ENCODE data around the gene HNF4A. TPM values are rescaled to one million over a fixed set of nuclear protein-coding genes. Genes with fewer than 3 reads are reported as not detected.

The HNF4A gene
- total and polyA plus RNA-seq, 2 donors (not counting 3 experiments of a cell fraction or from before 2014, with no cell fraction given), result not detected

- H3K9ac ChIP-seq (replicated peaks; ENCODE audit: extremely low read depth, insufficient read depth, low read length), result no peak overlapping the region
- no peak overlapping the region for H3K4me2 ChIP-seq (ENCODE audit: insufficient read depth, low read length)
- TF ChIP-seq CTCF (IDR thresholded peaks at IDR 0.05; ENCODE audit: extremely low read depth in 1 of 2, insufficient read depth in 1 of 2, low read depth in 1 of 2, low read length in 2 of 2), result no peak
- TF ChIP-seq EZH2 (IDR thresholded peaks at IDR 0.05; ENCODE audit: borderline replicate concordance, low read depth, low read length, severe bottlenecking), result no peak
- TF ChIP-seq MAX (IDR thresholded peaks at IDR 0.05; ENCODE audit: insufficient read depth, insufficient read length), result no peak
- TF ChIP-seq GATA2 (IDR thresholded peaks at IDR 0.05; ENCODE audit: insufficient read depth, insufficient read length, low read depth, low read length), result no peak
- H3K9me3 ChIP-seq (replicated peaks; ENCODE audit: control insufficient read depth, insufficient read depth, low read length), result no peaks in the 10 kb centered on the region
- POLR2A ChIA-PET, result no interaction called here
- no peaks in the 10 kb centered on the region for H3K79me2 ChIP-seq (ENCODE audit: control insufficient read depth, insufficient read depth, low read length)
- dilution Hi-C loops (cut with MboI; ENCODE audit: extremely low pct_ligation_motif_present, low sequenced_read_pairs) (no loop called here), intact Hi-C loops (cut with micrococcal nuclease) (no loop called here)
- no peak for DNase-seq (ENCODE audit: low read depth, low spot score)
- peaks cover 0 to 7% of the 10 kb centered on the region in 2 experiments for H3K36me3 ChIP-seq (ENCODE audit: control insufficient read depth in 2 of 2, extremely low read depth in 1 of 2, insufficient read depth in 2 of 2, low read length in 2 of 2)
- no peak overlapping the region for H3K27ac ChIP-seq (ENCODE audit: insufficient read depth, low read depth, low read length)
- H3K4me1 ChIP-seq (ENCODE audit: control insufficient read depth, extremely low read depth, insufficient read depth, low read length), result peaks cover 13% of the 10 kb centered on the region
- H2AFZ ChIP-seq (ENCODE audit: low read depth, low read length), result no peak overlapping the region
- CTCF ChIA-PET, result interaction anchor here (1.2 kb wide), 1 partner anchor 10 kb away, joined by 3 read pairs; no protein-coding TSS in a partner anchor
- BruUV-seq (replicated peaks), result no TSS peak
- no peaks in the 10 kb centered on the region for H3K27me3 ChIP-seq (ENCODE audit: control insufficient read depth in 2 of 2, insufficient read depth in 2 of 2, low read length in 2 of 2)
- FAIRE-seq, result no peak
- no peaks in the 10 kb centered on the region for H3K9me1 ChIP-seq (replicated peaks; ENCODE audit: control insufficient read depth, extremely low read depth, insufficient read depth, low read length)
- no peaks in the 10 kb centered on the region for H4K20me1 ChIP-seq (replicated peaks; ENCODE audit: control insufficient read depth, extremely low read depth, insufficient read depth, low read length)
- no peak overlapping the region for H3K4me3 ChIP-seq (replicated peaks in 1 of 3; ENCODE audit: insufficient read depth in 1 of 3, low read depth in 1 of 3, low read length in 3 of 3)
These were observed 124.6 kb downstream of the HNF4A start for GRCh38 chr20:44480097-44480496.
